Activated naive CD4-positive, alpha-beta T cell treated with Interleukin-2 at 50 U/mL for 16 hours (primary cell): ENCODE data around the gene BRINP2.

Source experiments
- DNase-seq: peaks from one replicate; pipeline ENCODE4 v3.0.0-alpha.2; 2020

Gene BRINP2

DNA sequence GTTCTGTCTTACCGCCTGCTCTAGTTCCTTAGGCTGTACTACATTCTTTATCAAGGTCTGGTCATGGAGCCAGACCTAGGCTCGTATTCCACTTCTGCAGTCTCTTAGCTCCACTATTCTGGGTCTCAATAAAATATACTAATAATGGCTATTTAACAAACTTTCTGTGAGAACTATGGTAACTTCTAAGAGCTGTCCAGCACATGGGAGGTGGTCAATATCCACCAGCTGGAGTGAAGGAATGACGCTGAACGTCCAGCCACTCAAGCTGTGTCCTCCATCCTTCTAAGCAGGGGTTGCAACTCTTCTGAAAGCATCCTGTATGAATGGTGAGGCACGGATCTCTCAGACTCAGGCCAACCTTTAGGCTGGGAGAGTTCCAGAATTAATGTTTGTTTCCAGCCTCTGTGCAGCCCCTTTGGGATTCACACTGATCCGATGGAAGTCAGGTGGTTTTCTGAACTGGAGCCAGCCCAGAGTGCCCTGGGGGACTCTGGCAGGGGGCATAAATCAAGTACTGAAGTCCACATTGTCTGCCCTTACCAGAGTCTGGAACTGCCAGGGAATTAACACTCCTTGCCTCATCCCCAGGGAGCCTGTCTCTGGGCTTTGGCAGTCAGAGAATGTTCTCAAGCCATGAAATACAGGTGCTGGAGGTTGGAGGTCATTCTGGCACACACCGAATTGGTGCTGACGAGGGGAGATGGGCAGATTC lies 57.4 kb downstream of the BRINP2 start:
- no peak for DNase-seq

DNA sequence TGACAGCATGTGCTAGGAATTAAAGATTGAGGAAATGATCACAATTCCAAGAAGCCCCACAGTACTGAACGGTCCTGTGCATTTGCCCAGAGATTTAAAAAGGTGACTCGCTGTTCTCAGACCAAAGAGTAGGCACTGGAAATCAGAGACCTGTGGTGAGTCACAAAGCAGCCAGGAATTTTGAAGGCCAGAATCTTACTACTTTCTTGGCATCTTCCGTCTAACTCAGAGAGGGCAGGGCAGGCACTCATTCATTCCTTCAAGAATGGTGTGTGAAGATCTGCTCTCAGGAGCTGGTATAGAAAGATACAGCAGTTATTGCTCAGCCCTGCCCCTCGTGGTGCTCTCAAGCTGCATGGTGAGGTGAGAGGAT lies 57.9 kb downstream of the BRINP2 start:
- no peak for DNase-seq

DNA sequence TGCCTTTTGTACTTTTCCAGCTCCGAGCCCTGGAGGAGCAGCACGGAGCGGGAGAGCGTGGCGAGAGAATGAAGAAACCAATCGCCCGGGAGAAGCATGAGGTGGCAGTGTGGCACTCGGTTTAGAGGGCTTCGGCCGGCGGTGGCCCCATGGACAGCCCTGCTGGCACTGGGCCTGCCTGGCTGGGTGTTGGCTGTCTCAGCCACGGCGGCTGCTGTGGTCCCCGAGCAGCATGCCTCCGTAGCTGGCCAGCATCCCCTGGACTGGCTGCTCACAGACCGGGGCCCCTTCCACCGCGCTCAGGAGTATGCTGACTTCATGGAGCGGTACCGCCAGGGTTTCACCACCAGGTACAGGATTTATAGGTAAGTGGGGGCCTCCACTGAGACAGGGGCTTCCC lies 59.0 kb downstream of the BRINP2 start:
- DNase-seq, result no peak

DNA sequence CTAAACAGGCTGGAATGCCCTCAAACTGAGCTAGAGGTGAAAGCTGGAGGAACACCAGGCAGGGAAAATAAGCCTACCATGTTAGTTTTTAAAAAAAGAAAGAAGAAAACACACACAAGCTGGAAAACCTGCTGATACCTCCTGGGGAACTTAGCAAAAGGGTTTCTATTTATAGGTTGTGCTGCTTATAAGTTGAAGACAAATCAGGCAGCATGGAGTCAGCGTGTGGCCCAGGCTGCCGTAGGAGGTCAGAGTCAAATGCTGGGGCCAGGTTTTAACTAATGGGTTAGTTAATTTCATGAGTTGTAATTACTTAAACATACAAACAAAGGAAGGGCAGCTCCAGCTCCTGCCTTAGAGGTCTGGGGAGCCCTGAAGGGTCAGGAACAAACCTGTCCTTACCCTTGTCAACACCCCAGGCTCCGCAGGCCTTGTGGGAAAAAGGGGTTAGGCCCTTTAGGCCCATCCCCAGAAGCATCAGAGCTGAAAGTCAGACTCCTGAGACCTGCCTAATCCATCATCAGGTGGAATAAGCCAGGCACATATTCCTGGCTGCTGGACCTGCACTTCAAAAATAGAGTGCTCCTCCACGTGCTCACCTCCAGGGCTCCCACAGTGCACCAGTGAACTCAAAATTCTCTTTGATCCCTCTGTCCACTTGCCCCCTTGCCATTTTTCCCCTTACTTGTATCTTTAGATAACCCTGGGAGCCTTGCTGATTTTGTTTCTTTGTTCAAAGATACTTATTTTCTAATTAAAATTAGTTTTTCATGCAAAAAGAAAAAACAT lies 59.7 kb downstream of the BRINP2 start:
- DNase-seq, result no peak

DNA sequence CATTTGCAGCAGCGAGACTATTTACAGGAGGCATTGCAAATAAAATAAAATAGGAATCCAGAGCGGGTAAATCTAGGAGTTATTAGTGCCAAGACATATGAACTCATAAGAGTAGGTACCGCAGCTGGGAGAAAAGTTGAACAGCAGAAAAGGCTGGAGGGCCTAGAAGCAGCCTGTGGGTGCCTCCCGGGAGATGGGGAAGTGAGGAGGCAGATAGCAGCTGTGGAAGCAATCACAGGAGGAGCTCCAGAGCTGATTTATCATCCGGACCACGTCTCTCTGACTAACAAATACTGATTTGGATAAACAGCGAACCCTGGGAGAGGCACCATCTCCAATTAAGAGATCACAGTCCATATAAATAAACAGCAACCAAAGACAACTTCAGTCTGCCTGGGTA lies 64.6 kb downstream of the BRINP2 start:
- no peak for DNase-seq

DNA sequence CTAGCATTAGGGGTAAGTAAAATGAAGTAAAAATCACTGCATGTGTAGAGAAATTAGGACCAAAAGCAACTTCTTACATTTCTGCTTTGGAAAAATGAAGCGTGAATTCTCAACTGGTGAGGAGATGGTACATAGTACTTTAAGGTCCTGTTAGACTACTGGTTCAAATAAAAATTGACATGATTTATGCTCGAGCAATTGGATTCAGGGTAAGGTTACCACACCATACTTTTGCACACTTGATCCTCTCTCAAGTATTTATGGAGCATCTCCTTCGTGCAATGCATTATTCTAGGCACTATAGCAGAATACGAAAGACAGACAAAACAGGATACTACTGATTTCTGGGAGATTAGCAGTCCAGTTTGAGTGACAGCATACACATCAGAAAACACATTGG lies 66.2 kb downstream of the BRINP2 start:
- DNase-seq, result no peak

DNA sequence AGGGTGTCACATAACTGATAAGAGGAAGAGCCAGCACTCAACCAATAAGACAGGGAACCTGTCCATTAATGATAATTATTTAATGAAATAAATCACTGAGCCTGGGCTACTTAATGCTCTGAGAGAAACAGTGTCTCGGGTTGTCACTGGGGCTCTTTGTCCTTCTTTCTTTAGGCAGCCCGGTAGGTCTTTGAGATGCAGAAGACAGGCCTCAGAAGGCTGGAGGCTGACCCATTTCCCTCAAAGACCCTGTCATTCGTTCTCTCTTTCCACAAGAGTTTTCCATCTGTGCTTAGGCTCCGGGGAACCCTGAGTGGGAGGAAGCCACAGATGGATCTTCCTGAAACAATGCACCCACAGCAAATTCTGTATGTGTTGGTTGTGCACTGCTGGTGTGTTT lies 68.2 kb downstream of the BRINP2 start:
- DNase-seq, result no peak

DNA sequence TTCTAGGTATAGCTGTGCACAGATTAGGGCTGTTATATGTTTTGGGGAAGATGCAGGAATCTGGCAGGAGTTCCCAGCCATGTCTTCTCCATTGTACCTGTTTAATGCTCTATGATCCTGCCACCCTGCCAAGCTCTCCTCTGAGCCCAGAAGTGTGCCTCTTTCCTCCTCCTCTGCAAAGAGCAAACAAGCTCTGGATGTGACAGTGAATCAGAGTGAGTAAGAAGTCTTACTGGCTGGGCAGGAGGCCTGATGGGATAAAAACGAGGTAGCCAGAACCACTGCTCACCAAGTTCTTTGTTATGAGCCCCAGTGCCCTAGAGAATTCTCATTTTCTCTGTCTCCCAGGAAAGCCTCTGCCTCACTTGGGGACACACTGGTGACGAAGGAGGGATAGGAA lies 69.0 kb downstream of the BRINP2 start:
- no peak for DNase-seq

DNA sequence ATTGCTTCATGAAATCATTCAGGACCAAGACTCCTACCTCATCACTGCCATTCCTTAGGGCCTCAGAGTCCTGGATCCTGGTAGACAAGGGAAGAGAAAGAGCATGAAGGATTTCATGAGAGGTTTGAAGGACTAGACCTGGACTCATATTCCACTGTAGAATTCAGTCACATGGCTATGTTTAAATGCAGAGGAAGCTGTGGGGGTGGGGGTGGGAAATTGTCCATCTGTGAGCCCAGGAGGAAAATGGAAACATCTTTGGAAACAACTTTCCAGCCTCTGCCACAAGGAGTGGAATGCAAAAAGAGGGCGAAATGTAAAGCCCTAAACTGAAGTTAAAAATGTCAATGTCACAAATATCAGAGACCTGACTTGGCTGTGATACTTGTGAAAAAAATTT lies 73.0 kb downstream of the BRINP2 start:
- no peak for DNase-seq

DNA sequence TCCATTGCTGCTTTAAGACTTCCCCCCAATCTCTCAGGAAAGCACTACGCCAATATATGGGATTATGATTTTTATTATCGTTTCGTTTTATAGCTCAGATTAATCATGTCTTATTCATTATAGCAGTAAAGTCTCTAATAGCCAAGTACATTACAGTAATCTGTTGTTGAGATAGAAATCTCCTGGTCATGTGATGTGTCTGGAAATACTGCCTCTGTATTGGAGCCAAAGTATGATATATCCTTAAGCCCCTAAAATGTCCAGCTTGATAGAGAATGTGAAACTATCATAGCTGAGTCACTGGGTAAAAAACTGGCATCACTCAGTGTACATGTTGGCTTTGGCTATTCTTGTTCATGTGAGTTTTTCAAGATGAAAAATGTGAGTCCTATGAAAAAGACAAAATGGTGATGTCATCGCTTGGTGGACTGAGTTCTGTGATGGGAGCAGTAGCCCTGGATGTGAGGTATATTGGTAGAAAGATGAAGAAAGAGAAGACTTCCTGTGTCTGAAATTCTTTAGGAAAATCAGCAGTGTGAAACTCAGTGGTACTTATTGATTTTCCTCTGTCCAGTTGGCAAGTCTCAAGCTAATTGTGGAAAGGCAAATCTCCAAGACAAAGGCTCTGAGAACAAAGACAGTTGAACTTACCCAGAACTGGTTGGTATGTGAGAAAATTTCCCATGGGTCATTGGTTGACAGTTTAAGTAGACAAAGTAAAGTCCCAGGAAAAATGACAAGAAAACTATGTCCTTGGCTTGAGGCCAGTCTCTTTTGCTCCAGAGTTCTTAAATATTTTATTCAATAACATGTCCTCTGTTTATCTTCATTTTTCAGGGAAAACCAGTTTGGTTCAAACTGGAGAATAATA lies 76.2 kb downstream of the BRINP2 start:
- no peak for DNase-seq

DNA sequence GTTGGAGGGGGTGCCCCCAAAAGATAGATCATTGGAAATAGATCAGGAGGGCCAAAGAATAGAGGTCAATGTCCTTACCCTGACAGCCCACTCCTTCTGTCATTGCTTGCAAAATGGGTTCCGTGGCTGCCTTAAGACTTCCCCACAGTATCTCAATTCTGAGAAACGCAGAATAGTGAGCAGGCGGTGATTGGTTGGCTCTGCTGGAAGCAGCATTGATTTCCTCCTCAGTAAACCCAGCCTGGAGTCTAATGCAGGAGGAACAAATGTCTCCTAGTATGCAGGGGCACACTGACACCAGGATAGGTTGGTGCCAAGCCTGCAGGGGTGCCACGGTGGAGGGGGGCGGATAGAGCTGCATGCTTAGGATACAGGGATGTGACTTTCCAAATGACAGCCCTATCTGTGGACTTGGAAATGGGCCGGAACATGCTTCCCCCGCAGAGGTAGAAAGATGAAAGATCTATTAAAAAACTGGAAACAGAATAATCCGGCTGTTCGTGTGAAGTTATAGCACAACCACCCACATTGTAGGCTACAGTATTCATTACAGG lies 76.9 kb downstream of the BRINP2 start:
- no peak for DNase-seq

DNA sequence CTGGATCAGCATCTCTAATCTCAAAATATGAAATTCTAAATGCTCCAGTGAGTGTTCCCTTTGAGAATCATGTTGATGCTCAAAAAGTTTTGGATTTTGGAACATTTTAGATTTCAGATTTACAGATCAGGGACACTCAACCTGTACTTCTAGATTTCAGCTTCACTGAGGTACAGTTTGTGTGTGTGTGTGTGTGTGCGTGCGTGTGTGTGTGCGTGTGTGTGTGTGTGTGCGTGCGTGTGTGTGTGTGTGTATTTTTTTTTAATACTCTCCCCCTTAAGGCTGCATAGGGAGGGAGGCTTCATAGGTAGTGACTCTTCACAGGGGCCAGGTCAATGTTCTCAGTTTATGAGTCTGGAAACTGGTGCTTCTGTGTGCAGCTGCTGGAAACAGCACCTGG lies 77.5 kb downstream of the BRINP2 start:
- DNase-seq, result no peak

DNA sequence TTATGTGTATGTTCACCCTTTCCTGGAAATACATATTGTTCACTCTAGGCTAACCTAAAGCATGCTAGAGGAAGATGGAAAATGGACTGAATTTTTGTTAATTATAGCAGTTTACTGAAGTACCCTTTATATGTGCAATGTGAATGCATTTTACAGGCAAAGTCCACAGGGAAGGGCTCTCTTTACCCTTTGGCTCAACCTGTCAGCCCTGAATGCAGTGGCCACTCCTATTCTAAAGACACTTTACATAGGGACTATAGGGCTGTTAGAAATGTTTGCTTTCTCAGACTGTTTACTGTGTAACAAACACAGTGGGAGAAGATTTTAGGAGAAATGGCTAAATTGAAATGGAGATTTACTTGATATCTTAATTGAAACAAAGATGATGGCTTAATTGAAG lies 78.5 kb downstream of the BRINP2 start:
- no peak for DNase-seq

DNA sequence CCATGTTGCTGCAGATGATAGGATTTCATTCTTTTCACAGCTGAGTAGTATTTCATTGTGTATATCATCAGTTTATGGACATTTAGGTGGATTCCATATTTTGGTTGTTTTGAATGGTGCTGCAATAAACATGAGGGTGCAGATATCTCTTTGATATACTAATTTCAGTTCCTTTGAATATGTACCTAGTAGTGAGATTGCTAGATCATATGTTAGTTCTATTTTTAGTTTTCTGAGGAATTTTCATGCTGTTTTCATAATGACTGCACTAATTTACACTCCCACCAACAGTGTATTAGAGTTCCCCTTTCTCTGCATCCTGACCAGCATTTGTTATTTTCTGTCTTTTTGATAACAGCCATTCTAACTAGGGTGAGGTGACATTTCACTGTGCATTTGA lies 82.1 kb downstream of the BRINP2 start:
- no peak for DNase-seq

DNA sequence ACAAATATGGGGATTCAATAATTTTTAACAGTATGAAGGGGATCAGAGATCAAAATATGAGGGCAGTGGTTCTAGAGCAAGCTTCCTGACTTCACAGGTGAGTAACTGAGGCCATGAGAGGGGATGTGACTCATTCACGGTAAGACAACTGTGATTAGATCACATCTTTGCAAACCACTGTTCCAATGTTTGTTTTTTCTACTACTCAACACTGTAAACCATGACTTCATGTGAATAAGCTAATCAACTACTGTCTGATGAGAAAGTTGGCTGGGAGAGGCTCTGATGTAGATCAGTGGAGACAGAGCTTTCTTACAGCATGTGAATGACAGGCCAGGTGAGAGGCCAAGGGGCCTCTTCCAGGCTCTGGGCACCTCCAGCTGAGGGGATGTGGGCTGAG lies 84.7 kb downstream of the BRINP2 start:
- no peak for DNase-seq

DNA sequence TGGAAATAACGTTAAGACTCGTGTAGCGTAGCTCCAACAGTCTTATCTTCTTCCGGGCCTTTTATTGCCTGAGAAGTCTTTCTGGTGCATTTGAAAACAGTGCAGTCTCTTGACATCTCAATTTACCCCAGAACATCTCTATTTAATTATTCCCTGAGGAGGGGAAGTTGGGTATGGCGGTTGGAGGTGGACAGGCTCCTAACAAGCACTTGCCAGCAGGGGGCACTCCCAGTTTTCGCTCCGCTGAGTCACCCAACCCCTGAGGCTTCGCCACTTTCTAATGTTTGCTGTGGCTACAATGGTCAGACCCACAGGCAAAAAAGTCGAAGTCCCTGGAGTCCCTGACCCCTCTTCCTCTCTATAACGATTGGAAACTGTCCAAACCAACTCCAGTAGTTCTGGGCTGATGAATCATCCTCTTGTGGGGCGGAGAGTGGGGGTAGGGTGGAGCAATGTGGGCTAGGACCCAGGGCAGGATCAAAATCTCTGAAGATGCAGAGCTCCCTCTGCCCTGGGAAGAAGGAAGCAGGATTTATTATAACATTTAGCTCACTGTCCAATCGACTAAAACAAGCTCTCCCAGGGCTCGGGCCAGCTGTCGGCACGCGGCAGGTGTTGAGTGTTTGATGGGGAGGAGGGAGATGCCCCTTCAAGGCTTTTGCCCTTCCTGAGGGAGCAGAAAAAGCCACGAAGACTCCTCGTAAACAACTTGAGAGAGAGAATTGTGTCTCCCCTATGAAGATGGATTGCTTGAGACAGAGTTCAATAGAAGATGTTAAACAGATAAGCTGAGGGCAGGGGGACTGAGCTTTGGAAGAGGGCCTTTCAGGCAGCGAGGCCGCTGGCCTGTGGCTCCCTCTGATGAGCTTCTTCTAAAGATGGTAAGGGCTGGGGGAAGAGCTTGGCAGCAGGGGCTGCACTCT lies 85.7 kb downstream of the BRINP2 start:
- DNase-seq, result no peak

DNA sequence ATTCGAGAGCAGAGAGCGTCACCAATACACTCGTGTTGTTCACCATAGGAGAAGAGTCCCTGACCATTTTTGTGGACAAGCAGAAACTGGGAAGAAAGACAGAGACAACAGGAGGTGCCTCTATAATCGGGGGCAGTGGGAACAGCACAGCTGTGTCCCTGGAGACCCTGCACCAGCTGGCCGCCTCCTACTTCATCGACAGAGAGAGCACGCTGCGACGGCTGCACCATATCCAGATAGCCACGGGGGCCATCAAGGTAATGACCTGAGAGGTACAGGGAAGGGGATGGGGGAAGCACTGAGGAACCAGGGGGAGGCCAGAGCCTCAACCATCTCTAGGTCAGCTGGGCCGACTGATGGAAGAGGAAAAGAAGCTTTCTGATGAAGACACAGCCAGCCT lies 86.4 kb downstream of the BRINP2 start:
- no peak for DNase-seq

DNA sequence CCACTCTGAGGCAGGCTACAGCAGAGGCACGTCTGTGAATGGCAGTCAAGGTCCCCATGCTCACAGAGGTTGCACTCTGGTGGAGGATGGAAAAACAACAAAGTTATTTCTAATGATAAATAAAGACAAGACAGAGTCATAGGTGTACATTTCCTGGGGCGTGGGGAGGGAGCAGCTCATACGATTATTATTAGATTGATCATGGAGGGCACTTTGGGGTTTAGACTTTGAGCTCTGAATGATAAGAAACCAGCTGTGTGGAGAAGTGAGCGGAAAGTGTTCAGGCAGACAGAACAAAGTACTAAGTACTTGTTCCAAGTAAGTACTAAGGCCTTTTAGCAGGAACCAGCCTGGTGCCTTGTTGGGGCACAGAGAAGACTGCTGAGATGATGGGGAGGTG lies 86.8 kb downstream of the BRINP2 start:
- no peak for DNase-seq

DNA sequence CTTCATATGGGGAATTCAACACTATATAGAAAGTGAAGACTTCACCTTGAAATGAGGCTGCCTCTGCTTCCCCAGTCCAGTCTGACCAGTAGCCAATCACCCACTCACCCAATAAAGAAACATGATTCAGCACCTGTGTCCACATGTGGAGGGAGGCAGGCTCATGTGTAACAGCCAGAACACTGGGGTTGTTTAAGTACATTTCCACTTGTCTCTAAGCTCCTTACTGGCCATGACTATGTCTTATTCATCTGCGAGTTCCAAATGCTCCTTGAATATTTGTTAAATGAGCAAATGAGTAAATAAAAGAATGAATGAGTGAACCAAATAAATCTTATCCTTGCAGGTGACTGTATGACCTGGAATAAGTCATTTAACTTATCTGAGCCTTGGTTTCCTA lies 100.1 kb downstream of the BRINP2 start:
- DNase-seq, result no peak

DNA sequence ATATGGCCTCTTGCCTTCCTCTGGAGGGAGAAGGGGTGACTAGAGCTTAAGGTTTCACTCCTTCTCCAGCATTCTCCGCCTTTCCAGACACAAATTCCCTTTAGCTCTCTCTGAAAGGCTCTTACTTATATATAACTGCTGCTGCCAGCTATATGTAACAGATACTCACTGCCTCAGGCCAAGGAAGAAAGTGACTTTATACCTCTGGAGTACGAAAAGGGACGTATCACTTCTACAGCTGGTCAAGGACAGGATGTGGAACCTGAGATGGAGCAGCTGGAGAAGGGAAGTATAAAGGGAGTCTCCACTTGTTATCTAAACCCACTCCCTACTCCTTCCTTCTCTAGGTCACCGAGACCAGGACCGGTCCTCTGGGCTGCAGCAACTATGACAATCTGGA lies 102.4 kb downstream of the BRINP2 start:
- DNase-seq, result no peak

DNA sequence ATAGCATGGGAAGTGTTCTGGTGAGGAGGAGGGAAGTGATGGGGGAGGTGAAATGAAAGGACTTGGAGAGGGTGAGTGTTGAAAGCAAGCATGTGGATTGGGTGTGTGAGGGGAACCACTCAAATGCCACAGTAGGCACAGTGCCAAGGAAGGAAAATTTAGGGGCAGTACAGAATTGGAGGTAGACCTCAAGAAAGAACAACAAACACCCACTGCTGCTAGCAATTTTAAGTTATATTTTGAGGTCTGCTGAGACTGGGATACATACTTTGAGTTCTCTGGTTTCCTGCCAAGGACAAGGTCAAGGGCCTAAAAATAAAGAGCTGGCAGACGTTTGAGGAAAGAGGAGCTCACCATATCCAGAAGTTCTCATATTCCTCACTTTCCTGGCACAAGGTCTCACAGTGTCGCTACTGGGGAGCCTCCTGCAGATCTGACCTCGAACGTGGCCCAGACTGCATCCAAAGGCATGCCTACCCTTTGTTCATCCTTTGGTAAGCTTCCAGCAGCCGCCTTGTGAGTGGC lies 104.0 kb downstream of the BRINP2 start:
- DNase-seq, result no peak

DNA sequence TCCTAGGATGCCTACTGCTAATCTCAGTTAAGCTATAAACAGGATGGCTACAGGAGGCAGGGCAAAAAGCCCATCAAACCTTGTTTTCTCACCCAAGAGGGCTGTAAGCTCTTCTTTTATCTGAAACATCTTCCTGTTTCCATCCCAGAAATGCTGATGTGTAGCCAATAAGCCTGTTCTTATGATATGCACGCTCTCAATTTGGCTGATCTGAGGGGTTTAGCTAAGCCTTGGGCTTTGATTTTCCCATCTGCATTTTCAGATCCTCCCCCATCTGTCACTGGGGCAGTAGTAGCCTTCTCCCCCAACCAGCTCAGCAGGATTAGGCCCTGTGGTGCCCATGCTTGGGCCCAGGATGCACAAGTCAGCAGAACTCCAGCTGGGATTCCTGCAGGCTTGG lies 105.0 kb downstream of the BRINP2 start:
- DNase-seq, result no peak
